ENCODE data around the gene MAD1L1. TPM values are rescaled to one million over a fixed set of nuclear protein-coding genes. Genes with fewer than 3 reads are reported as not detected.
"Not testable (repeated sequence)": the region's sequence is repeated elsewhere in the genome, so short reads cannot be mapped to it uniquely, and the experiment has no call there.

MAD1L1 gene
- total RNA-seq, 1 donor from 2014 or later = 16.2 TPM

DNA sequence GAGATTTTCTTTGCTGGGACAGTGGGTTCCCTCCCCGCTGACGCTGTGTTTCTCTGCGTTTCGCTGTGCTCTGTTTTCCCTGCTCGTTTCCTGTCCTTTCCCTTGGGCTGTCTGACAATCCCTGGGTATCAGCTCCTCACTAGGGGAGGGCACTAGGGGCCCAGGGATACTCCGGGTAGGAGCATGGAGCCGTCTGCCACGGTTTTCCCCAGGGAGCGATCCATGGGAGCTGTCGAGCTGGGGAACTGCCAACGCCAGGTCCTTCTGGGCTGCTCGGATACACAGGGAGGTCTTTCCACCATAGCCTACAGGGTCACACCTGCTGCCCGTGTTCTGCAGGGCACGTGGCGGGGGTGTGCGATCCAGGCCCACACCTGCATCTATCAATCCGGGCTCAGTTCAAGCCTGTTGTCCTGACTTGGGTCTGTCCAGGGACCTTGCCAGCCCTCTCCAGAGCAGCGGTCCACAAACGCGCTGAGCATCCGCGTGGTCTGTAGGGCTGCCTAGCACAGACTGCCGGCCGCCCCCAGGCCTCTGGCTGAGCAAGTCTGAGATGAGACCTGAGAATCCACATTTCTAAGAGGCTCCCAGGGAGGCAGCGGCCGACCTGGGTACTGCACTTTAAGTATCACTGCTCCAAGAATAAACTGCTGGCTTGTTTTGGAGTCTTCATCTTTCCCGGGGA, 299.5 kb downstream of the MAD1L1 start:
- Histone ChIP-seq H3K4me3 (no peak overlapping the region), H3K9me3 (replicated peaks) (no peaks in the 10 kb centered on the region), H3K27ac (replicated peaks) (no peak overlapping the region), H3K4me1 (peaks cover 2% of the 10 kb centered on the region), H3K27me3 (ENCODE audit: low read depth) (no peaks in the 10 kb centered on the region), H3K36me3 (peaks cover 7% of the 10 kb centered on the region)
- TF ChIP-seq, protein P1, sequence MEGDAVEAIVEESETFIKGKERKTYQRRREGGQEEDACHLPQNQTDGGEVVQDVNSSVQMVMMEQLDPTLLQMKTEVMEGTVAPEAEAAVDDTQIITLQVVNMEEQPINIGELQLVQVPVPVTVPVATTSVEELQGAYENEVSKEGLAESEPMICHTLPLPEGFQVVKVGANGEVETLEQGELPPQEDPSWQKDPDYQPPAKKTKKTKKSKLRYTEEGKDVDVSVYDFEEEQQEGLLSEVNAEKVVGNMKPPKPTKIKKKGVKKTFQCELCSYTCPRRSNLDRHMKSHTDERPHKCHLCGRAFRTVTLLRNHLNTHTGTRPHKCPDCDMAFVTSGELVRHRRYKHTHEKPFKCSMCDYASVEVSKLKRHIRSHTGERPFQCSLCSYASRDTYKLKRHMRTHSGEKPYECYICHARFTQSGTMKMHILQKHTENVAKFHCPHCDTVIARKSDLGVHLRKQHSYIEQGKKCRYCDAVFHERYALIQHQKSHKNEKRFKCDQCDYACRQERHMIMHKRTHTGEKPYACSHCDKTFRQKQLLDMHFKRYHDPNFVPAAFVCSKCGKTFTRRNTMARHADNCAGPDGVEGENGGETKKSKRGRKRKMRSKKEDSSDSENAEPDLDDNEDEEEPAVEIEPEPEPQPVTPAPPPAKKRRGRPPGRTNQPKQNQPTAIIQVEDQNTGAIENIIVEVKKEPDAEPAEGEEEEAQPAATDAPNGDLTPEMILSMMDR (IDR thresholded peaks at IDR 0.05; ENCODE audit: borderline replicate concordance) = no peak
- DNase-seq = no peak
- intact Hi-C loops (cut with micrococcal nuclease) = no loop called here

DNA sequence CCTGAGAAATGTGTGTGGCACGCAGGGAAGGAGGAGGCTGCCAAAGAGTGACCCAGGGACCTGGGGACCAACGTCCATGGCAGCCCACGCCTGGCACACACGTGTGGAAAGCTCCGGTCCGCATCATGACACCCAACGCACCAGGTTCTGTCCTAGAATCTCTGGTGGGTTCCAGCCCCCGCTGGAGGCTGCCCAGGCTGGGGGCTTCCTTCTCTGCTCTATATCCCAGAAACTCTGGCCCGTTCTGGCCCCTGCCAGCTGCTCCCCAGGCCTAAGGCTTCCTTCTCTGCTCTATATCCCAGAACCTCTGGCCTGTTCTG, 300.8 kb downstream of the MAD1L1 start:
- peaks cover 7% of the 10 kb centered on the region for H3K36me3 ChIP-seq
- no peaks in the 10 kb centered on the region for H3K4me1 ChIP-seq
- H3K4me3 ChIP-seq = no peak overlapping the region
- no peaks in the 10 kb centered on the region for H3K27me3 ChIP-seq (ENCODE audit: low read depth)
- no peak for DNase-seq
- H3K9me3 ChIP-seq (replicated peaks) = no peaks in the 10 kb centered on the region
- TF ChIP-seq, protein P1 (IDR thresholded peaks at IDR 0.05; ENCODE audit: borderline replicate concordance) = no peak
- intact Hi-C loops (cut with micrococcal nuclease) = no loop called here
- no peak overlapping the region for H3K27ac ChIP-seq (replicated peaks)

DNA sequence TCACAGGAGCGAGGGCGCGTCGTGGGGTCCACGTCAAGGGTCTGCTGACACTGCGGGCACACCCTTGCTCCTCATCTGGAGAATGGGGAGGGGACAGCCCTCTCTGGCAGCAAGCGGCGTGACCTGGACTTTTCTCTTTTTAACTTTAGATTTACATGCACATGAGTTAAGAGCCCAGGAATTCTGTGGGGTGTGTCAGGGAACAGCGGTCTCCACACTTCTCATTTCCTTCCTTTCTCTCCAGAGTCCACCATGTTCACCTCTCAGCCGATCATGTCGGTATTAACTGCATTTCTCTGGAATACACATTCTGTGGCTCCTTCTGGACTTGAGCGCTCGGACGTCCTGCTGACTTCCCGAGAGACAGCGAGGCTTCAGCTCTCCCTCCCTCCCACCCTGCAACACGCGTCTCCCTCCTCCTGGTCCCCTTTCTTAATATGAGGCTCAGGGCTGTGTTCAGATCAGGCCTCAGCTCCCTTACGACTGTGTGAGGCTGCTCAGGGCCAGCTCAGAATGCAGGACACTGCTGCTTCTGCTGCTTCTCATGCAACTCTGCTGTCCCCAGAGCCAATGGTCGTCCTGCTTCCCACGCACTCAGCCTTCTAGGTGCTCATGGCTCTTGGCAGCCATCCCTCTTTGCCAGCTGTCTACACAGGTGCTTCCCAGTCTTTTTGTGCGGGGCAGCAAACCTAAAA, 301.3 kb downstream of the MAD1L1 start:
- DNase-seq = no peak
- H3K4me1 ChIP-seq = no peaks in the 10 kb centered on the region
- intact Hi-C loops (cut with micrococcal nuclease) = no loop called here
- no peaks in the 10 kb centered on the region for H3K27me3 ChIP-seq (ENCODE audit: low read depth)
- no peak overlapping the region for H3K27ac ChIP-seq (replicated peaks)
- H3K9me3 ChIP-seq (replicated peaks) = no peaks in the 10 kb centered on the region
- H3K4me3 ChIP-seq = no peak overlapping the region
- peaks cover 5% of the 10 kb centered on the region for H3K36me3 ChIP-seq
- TF ChIP-seq, protein P1 (IDR thresholded peaks at IDR 0.05; ENCODE audit: borderline replicate concordance) = no peak

DNA sequence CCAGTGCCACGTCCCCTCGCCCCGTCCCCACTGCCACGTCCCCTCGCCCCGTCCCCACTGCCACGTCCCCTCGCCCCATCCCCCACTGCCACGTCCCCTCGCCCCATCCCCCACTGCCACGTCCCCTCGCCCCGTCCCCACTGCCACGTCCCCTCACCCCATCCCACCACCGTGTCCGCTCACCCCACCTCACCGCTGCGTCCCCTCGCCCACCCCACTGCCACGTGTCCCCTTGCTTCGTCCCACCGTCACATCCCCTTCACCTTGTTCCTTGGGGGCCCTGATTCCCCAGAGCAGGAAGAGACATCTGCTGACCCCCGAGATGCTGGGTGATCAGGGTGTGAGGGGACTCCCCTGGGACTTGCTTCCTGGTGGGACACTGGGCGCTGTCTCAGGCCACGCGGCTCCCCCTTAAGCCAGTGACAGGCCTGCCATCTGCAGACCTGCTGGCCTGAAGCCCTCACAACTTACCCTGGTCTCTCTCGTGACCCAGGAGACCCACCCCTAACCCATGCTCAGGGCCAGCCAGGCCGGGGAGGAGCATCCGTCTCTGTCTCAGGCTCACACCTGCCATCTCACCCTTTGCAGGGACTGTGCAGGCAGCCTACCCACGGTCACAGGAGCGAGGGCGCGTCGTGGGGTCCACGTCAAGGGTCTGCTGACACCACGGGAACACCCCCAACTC, 302.2 kb downstream of the MAD1L1 start:
- H3K4me1 ChIP-seq = no peaks in the 10 kb centered on the region
- H3K27ac ChIP-seq (replicated peaks) = no peak overlapping the region
- TF ChIP-seq, protein P1 (IDR thresholded peaks at IDR 0.05; ENCODE audit: borderline replicate concordance) = no peak
- DNase-seq = no peak
- intact Hi-C loops (cut with micrococcal nuclease) = no loop called here
- no peaks in the 10 kb centered on the region for H3K36me3 ChIP-seq
- H3K4me3 ChIP-seq = no peak overlapping the region
- no peaks in the 10 kb centered on the region for H3K27me3 ChIP-seq (ENCODE audit: low read depth)
- no peaks in the 10 kb centered on the region for H3K9me3 ChIP-seq (replicated peaks)

DNA sequence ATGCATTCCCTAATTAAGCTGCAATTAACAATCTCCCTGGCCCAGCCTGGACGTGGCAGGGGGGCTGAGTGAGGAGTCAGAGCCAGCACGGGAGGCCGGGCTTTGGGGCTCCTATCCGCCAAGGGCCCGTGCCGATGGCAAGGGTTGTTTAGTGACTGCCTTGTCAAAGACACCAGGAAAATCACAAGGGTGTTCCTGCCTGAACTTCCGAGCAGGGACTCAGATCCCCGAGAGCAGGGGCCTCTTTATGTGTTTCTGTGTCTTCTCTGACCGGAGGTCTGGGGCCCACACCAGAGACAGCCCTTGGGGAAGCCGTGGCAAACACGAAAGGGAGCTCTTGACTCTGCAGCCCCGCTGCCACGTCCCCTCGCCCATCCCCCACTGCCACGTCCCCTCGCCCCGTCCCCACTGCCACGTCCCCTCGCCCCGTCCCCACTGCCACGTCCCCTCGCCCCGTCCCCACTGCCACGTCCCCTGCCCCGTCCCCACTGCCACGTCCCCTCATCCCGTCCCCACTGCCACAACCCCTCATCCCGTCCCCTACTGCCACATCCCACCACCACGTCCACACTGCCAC, 303.3 kb downstream of the MAD1L1 start:
- H3K4me1 ChIP-seq; H3K27me3 ChIP-seq (ENCODE audit: low read depth); intact Hi-C loops (cut with micrococcal nuclease); H3K36me3 ChIP-seq; H3K4me3 ChIP-seq; H3K9me3 ChIP-seq (replicated peaks); H3K27ac ChIP-seq (replicated peaks); DNase-seq: not testable (repeated sequence)

All from left ventricle myocardium inferior (tissue), 1 donor.